DOHH2 (cell line): ENCODE measurements around the gene GOSR1.
"Not testable (repeated sequence)": the region's sequence is repeated elsewhere in the genome, so short reads cannot be mapped to it uniquely, and the experiment has no call there.

ENCODE experiments used
- H3F3A ChIP-seq: fragments of 200-600 bp; sonication (generic), shearing (Covaris generic); 2 replicates; pipeline ENCODE4 v1.6.0; 2016; ENCODE audit warnings: antibody characterized with exemption, mild to moderate bottlenecking; ENCODE audit not compliant: control insufficient read depth, insufficient read depth
- H3K27ac ChIP-seq: fragments of 200-600 bp; sonication (generic); 2 replicates; pipeline ENCODE4 v1.5.1; 2014; ENCODE audit warnings: low read depth, mild to moderate bottlenecking, low read length, moderate library complexity
- H3K27me3 ChIP-seq: fragments of 200-600 bp; sonication (generic); 2 replicates; pipeline ENCODE4 v1.6.1; 2014; ENCODE audit warnings: mild to moderate bottlenecking, low read length, mixed read lengths; ENCODE audit not compliant: control insufficient read depth
- H3K36me3 ChIP-seq: fragments of 200-600 bp; sonication (generic); 2 replicates; pipeline ENCODE4 v1.6.1; 2014; ENCODE audit warnings: mild to moderate bottlenecking, low read length, moderate library complexity, mixed read lengths; ENCODE audit not compliant: control insufficient read depth
- H3K4me1 ChIP-seq: fragments of 200-600 bp; sonication (generic); 2 replicates; pipeline ENCODE4 v1.6.1; 2014; ENCODE audit warnings: mild to moderate bottlenecking, low read length, mixed read lengths; ENCODE audit not compliant: control insufficient read depth
- H3K4me2 ChIP-seq: fragments of 200-600 bp; sonication (generic); 2 replicates; pipeline ENCODE4 v1.6.0; 2014; ENCODE audit warnings: mild to moderate bottlenecking, low read length, moderate library complexity
- H3K4me3 ChIP-seq: fragments of 200-600 bp; sonication (generic); 2 replicates; pipeline ENCODE4 v1.5.1; 2014; ENCODE audit warnings: mild to moderate bottlenecking, low read length, mixed read lengths
- H3K79me2 ChIP-seq: fragments of 200-600 bp; sonication (generic); 2 replicates; pipeline ENCODE4 v1.6.1; 2014; ENCODE audit warnings: mild to moderate bottlenecking, low read length, mixed read lengths; ENCODE audit not compliant: control insufficient read depth
- H3K9me2 ChIP-seq: fragments of 200-600 bp; sonication (generic); replicated peaks from 2 replicates; pipeline ENCODE4 v1.6.1; 2014; ENCODE audit warnings: mild to moderate bottlenecking, low read length, mixed read lengths; ENCODE audit not compliant: control insufficient read depth
- H3K9me3 ChIP-seq: fragments of 200-600 bp; sonication (generic); 2 replicates; pipeline ENCODE4 v1.6.1; 2014; ENCODE audit warnings: antibody characterized with exemption, low read length, mixed read lengths; ENCODE audit not compliant: control insufficient read depth, insufficient read depth
- H4K20me1 ChIP-seq: fragments of 200-600 bp; sonication (generic); 2 replicates; pipeline ENCODE4 v1.6.0; 2014; ENCODE audit warnings: low read depth, mild to moderate bottlenecking, antibody characterized with exemption, low read length, moderate library complexity; ENCODE audit not compliant: control insufficient read depth, insufficient read depth
- EZH2phosphoT487 ChIP-seq: fragments of 200-600 bp; sonication (generic); IDR thresholded peaks from 2 replicates; pipeline ENCODE4 v1.6.1; 2017; ENCODE audit warnings: borderline replicate concordance, mild to moderate bottlenecking, antibody characterized with exemption, low read length, moderate library complexity, mixed read lengths
- TF ChIP-seq, protein P1 (sequence below): fragments of 200-600 bp; sonication (generic); IDR thresholded peaks from one replicate; pipeline ENCODE4 v1.5.1; 2014; ENCODE audit warnings: antibody characterized with exemption, mild to moderate bottlenecking, low read depth, low read length; ENCODE audit not compliant: poor library complexity, severe bottlenecking

GOSR1 gene

DNA sequence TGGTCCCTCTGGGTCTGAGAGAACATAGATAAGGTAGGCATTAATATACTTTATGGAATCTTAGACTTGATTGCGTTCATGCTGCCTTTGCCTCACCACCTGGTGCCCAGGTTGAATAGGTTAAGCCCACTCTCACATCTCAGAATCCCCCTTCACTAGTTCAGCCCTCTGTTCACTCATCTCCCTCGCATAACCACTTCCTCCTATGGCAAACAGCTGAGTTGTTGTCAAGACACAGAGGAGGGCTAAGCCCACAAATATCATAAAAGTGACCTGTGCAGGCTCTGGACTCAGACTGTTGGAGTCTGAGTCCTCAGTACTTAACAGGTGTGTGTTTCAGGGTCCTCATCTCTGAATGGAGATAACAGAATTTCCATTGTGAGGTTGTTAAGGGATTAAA is 55.7 kb downstream of the GOSR1 start:
- Histone ChIP-seq H3K79me2 (no peaks in the 10 kb centered on the region), H3K9me3 (no peaks in the 10 kb centered on the region), H3K4me3 (no peak overlapping the region), H3K4me2 (no peak overlapping the region), H3K4me1 (no peaks in the 10 kb centered on the region), H3K36me3 (no peaks in the 10 kb centered on the region), H3K9me2 (no peaks in the 10 kb centered on the region), H3K27ac (no peak overlapping the region), H3K27me3 (no peaks in the 10 kb centered on the region), H4K20me1 (no peaks in the 10 kb centered on the region), H3F3A (no peaks in the 10 kb centered on the region)
- TF ChIP-seq EZH2phosphoT487, result no peak
- TF ChIP-seq, protein P1, sequence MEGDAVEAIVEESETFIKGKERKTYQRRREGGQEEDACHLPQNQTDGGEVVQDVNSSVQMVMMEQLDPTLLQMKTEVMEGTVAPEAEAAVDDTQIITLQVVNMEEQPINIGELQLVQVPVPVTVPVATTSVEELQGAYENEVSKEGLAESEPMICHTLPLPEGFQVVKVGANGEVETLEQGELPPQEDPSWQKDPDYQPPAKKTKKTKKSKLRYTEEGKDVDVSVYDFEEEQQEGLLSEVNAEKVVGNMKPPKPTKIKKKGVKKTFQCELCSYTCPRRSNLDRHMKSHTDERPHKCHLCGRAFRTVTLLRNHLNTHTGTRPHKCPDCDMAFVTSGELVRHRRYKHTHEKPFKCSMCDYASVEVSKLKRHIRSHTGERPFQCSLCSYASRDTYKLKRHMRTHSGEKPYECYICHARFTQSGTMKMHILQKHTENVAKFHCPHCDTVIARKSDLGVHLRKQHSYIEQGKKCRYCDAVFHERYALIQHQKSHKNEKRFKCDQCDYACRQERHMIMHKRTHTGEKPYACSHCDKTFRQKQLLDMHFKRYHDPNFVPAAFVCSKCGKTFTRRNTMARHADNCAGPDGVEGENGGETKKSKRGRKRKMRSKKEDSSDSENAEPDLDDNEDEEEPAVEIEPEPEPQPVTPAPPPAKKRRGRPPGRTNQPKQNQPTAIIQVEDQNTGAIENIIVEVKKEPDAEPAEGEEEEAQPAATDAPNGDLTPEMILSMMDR, result no peak

DNA sequence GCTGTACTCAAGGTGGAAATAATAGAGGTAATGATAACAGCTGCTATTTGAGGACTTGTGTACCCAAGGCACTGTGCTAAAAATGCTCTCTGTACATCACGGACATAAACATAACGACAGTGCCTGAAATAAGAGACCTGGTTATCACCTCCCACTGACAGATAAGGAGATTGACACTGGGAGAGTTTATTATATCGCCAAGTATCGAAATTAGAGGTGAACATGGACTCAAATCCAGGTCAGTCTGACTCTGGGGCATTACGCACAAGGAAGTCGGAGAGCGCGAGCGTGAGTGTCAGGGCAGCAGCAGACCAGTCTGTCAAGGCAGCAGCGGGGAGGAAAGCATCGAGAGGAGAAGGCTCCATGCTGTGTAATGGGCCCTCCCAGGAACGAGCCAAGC is 57.1 kb downstream of the GOSR1 start:
- Histone ChIP-seq H4K20me1 (no peaks in the 10 kb centered on the region), H3F3A (no peaks in the 10 kb centered on the region), H3K9me2 (no peaks in the 10 kb centered on the region), H3K27ac (no peak overlapping the region), H3K4me1 (no peaks in the 10 kb centered on the region), H3K36me3 (no peaks in the 10 kb centered on the region), H3K4me2 (no peak overlapping the region), H3K4me3 (no peak overlapping the region), H3K27me3 (no peaks in the 10 kb centered on the region), H3K79me2 (no peaks in the 10 kb centered on the region), H3K9me3 (no peaks in the 10 kb centered on the region)
- TF ChIP-seq EZH2phosphoT487, result no peak
- TF ChIP-seq, protein P1, result no peak

DNA sequence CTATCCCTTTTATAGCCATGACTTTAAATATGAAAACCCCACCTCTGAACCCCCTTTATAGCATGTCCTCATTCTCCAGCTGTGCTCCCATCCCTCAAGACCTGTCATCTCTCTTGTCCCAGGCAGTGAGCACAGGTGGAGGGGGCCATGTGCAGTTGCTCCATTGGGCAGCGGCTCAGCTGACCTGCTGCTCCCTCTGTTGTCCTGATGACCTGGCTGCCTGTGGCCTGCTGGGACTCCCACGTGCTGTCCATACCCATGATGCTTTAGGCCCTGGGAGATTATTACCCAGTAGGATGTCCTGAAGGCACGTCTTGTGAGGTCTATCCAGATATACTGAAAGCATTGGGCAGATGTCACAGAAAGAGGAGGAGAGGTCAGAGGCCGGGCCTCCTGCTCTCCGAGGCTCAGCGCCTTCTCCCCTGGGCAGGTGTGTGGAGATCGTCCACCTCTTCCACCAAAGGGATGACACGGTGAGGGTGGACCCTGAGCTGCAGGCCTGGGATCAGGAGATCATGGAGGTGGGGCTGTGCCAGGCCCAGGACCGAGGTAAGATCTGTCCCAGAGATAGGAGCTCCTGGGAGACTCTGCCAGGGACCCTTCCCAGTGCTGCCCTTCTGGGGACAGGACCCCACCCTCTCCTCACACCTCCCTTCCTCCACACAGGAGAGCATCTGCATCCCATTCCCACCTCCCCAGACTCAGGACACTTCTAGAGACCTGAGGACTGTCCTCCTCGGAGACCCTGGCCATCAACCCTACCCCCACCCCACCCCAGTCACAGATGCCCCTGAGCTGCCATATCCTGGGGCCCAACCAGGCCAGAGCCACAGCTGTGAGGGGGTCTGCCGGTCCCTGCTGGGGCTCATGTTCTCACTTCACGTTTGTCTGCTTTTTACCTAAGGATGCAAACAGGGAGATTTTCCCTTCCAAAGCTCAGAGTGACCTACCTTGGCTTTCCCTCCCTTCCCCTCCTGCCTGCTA is 58.0 kb downstream of the GOSR1 start:
- no peaks in the 10 kb centered on the region for H3K27me3 ChIP-seq
- H3K36me3 ChIP-seq, result no peaks in the 10 kb centered on the region
- no peak for TF ChIP-seq EZH2phosphoT487
- TF ChIP-seq, protein P1, result no peak
- H3K9me3 ChIP-seq, result no peaks in the 10 kb centered on the region
- no peak overlapping the region for H3K4me2 ChIP-seq
- H3K4me1 ChIP-seq, result no peaks in the 10 kb centered on the region
- H3F3A ChIP-seq, result no peaks in the 10 kb centered on the region
- H3K9me2 ChIP-seq, result no peaks in the 10 kb centered on the region
- no peaks in the 10 kb centered on the region for H3K79me2 ChIP-seq
- no peaks in the 10 kb centered on the region for H4K20me1 ChIP-seq
- no peak overlapping the region for H3K27ac ChIP-seq
- no peak overlapping the region for H3K4me3 ChIP-seq

DNA sequence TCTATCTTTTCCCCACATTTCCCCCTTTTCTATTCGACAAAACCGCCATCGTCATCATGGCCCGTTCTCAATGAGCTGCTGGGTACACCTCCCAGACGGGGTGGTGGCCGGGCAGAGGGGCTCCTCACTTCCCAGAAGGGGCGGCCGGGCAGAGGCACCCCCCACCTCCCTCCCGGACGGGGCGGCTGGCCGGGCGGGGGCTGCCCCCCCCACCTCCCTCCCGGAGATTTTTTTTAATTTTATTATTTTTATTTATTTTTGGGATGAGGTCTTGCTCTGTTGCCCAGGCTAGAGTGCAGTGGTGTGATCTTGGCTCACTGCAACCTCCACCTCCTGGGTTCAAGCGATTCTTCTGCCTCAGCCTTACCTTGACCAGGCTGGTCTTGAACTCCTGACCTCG is 59.6 kb downstream of the GOSR1 start:
- H3K4me2 ChIP-seq, H3K36me3 ChIP-seq, H3K79me2 ChIP-seq, H3K9me3 ChIP-seq, H3F3A ChIP-seq, H3K27ac ChIP-seq, H3K4me3 ChIP-seq, H4K20me1 ChIP-seq, H3K4me1 ChIP-seq, H3K27me3 ChIP-seq, H3K9me2 ChIP-seq: not testable (repeated sequence)

DNA sequence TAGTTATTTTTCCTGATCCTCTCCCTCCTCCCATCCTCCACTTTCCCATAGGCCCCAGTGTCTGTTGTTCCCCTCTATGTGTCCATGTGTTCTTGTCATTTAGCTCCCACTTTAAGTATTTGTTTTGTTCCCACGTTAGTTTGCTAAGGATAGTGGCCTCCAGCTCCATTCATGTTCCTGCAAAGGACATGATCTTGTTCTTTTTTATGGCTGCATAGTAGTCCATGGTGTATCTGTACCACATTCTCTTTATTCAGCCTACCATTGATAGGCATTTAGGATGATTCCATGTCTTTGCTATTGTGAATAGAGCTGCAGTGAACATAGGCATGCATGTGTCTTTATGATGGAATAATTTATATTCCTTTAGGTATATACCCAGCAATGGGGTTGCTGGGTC is 60.5 kb downstream of the GOSR1 start:
- not testable (repeated sequence) for H3K27me3 ChIP-seq, H3K4me1 ChIP-seq, H3K27ac ChIP-seq, H3K9me3 ChIP-seq, H4K20me1 ChIP-seq, H3K4me2 ChIP-seq, H3K36me3 ChIP-seq, H3F3A ChIP-seq, H3K4me3 ChIP-seq, H3K9me2 ChIP-seq, H3K79me2 ChIP-seq
